ENCODE measurements around the gene LEAP2.

- TF ChIP-seq CTCF (IDR thresholded peaks at IDR 0.05) (peak; percentile 82 to 92 (median 90)), POLR2A (IDR thresholded peaks at IDR 0.05) (peak in 1 of 4 donors; percentile 11)
Observed at GRCh38 chr5:132829742-132830435, 43.6 kb upstream of the LEAP2 start.
